Activated T-cell treated with anti-CD3 and anti-CD28 coated beads, Interleukin-2, amount 50 U/mL, for 4 hours (primary cell): ENCODE results near the gene AMIGO1. TPM values are rescaled to one million over a fixed set of nuclear protein-coding genes. Genes with fewer than 3 reads are reported as not detected.

ENCODE experiments used
- total RNA-seq, 3 donors: library from RNA; stranded (reverse); gene quantifications; one replicate each; pipeline ENCODE4 v1.2.1, GENCODE V29; 2021

Gene AMIGO1
- total RNA-seq, 3 donors from 2014 or later, result 2.9 to 4.5 (median 4.0) TPM

Other genes starting within 250 kb of the AMIGO1 start
- gene PSRC1, start 226.6 kb downstream of the AMIGO1 start, total RNA-seq, result under 1 TPM; 0.24 to 0.51 (median 0.37) TPM
- not detected for gene MYBPHL, start 202.7 kb downstream of the AMIGO1 start, total RNA-seq
- gene SORT1, start 111.8 kb downstream of the AMIGO1 start, total RNA-seq, result 1 to 10 TPM; 1.1 to 1.6 (median 1.2) TPM
- 100 to 1,000 TPM; 298 to 351 (median 300) TPM for gene PSMA5, start 83.3 kb downstream of the AMIGO1 start, total RNA-seq
- under 1 TPM in 2 of 3 donors, not detected in 1; 0.13 to 0.37 TPM for gene SYPL2, start 43.2 kb downstream of the AMIGO1 start, total RNA-seq
- gene ATXN7L2, start 25.8 kb downstream of the AMIGO1 start, total RNA-seq, result 10 to 100 TPM; 19.5 to 23.8 (median 23.6) TPM
- 10 to 100 TPM in 2 of 3 donors, 1 to 10 TPM in 1; 9.0 to 11.1 (median 10.6) TPM for gene CYB561D1, start 15.6 kb downstream of the AMIGO1 start, total RNA-seq
- gene GPR61, start 30.1 kb upstream of the AMIGO1 start, total RNA-seq, result not detected
- 1 to 10 TPM; 8.6 to 8.9 (median 8.6) TPM for gene GNAI3, start 38.9 kb upstream of the AMIGO1 start, total RNA-seq
- gene GNAT2, start 109.9 kb upstream of the AMIGO1 start, total RNA-seq, result 1 to 10 TPM in 1 of 3 donors, under 1 TPM in 2; 0.19 to 1.1 (median 0.24) TPM
- 100 to 1,000 TPM; 150 to 165 (median 151) TPM for gene AMPD2, start 110.1 kb upstream of the AMIGO1 start, total RNA-seq
- gene GSTM4, start 146.4 kb upstream of the AMIGO1 start, total RNA-seq, result 1 to 10 TPM; 3.7 to 6.9 (median 4.1) TPM
- gene GSTM2, start 158.3 kb upstream of the AMIGO1 start, total RNA-seq, result 1 to 10 TPM; 4.0 to 5.3 (median 4.4) TPM
- 10 to 100 TPM in 2 of 3 donors, not detected in 1; 30.4 to 60.0 TPM for gene GSTM1, start 178.1 kb upstream of the AMIGO1 start, total RNA-seq
- under 1 TPM in 1 of 3 donors, not detected in 2; 0.05 TPM for gene GSTM5, start 202.5 kb upstream of the AMIGO1 start, total RNA-seq
- 10 to 100 TPM; 11.5 to 21.6 (median 11.7) TPM for gene GSTM3, start 231.3 kb upstream of the AMIGO1 start, total RNA-seq